ENCODE measurements around the gene GUCA1A.

- TF ChIP-seq TAF1 (IDR thresholded peaks at IDR 0.05; ENCODE audit: borderline replicate concordance, insufficient read depth, low read length): no peak
- TF ChIP-seq POLR2AphosphoS5 (IDR thresholded peaks at IDR 0.05; ENCODE audit: low read depth, low read length): no peak
- TF ChIP-seq REST (IDR thresholded peaks at IDR 0.05; ENCODE audit: insufficient read depth in 1 of 2, low read depth in 2 of 2, low read length in 2 of 2): no peak
These were observed 51.8 kb downstream of the GUCA1A start for GRCh38 chr6:42225029-42225339.

All from PFSK-1 (cell line).